Measurements from ENCODE around the gene GTSE1.
"Not testable (repeated sequence)": the region's sequence is repeated elsewhere in the genome, so short reads cannot be mapped to it uniquely, and the experiment has no call there.

DNA sequence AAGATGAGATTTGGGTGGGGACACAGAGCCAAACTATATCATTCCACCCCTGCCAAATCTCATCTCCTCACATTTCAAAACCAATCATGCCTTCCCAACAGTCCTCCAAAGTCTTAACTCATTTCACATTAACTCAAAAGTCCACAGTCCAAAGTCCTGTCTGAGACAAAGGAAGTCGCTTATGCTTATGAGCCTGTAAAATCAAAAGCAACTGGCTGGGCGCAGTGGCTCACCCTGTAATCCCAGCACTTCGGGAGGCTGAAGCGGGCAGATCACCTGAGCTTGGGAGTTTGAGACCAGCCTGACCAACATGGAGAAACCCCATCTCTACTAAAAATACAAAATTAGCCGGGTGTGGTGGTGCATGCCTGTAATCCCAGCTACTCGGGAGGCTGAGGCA is 32.1 kb upstream of the GTSE1 start:
- not testable (repeated sequence) for TF ChIP-seq EZH2phosphoT487 (IDR thresholded peaks at IDR 0.05; ENCODE audit: insufficient read depth, low read depth); EZH2 (IDR thresholded peaks at IDR 0.05; ENCODE audit: insufficient read depth, poor library complexity, severe bottlenecking)
